Stimulated activated CD4-positive, alpha-beta T cell treated with anti-CD3 and anti-CD28 coated beads, Interleukin-2, amount 100 ng/mL, for 4 hours (primary cell): Measurements from ENCODE around the gene PFN3.

Source experiments
- DNase-seq: peaks from one replicate; pipeline ENCODE4 v3.0.0-alpha.2; 2020; ENCODE audit warnings: low read depth

Gene PFN3

GRCh38 chr5:177437623-177438022 lies 37.2 kb upstream of the PFN3 start:
- no peak for DNase-seq

GRCh38 chr5:177435847-177436536 lies 35.5 kb upstream of the PFN3 start:
- no peak for DNase-seq

- DNase-seq: no peak
These were observed 34.7 kb upstream of the PFN3 start for GRCh38 chr5:177434942-177435738.

GRCh38 chr5:177434437-177434836 lies 34.0 kb upstream of the PFN3 start:
- peak; percentile 59 for DNase-seq

GRCh38 chr5:177433658-177434217 lies 33.3 kb upstream of the PFN3 start:
- DNase-seq: no peak

GRCh38 chr5:177432839-177433657 lies 32.6 kb upstream of the PFN3 start:
- no peak for DNase-seq

GRCh38 chr5:177432143-177432838 lies 31.8 kb upstream of the PFN3 start:
- DNase-seq: no peak

- DNase-seq: no peak
These were observed 31.1 kb upstream of the PFN3 start for GRCh38 chr5:177431317-177432142.

- DNase-seq: no peak
These were observed 30.5 kb upstream of the PFN3 start for GRCh38 chr5:177430972-177431316.

- no peak for DNase-seq
These were observed 29.9 kb upstream of the PFN3 start for GRCh38 chr5:177430140-177430951.

GRCh38 chr5:177429248-177430040 lies 29.0 kb upstream of the PFN3 start:
- DNase-seq: peak; percentile 90

GRCh38 chr5:177428574-177429217 lies 28.2 kb upstream of the PFN3 start:
- DNase-seq: no peak

- DNase-seq: no peak
These were observed 27.6 kb upstream of the PFN3 start for GRCh38 chr5:177427919-177428573.

GRCh38 chr5:177427211-177427822 lies 26.9 kb upstream of the PFN3 start:
- DNase-seq: no peak

- peak; percentile 59 for DNase-seq
These were observed 26.2 kb upstream of the PFN3 start, which contains the start of gene GRK6 for GRCh38 chr5:177426566-177427210. Gene GRK6 (plus strand): TSS chr5:177426676. CDS start chr5:177426846, 170 bp downstream.

GRCh38 chr5:177425801-177426565 lies 25.5 kb upstream of the PFN3 start:
- peak; percentile 100 for DNase-seq
